HG03066 (cell line): Measurements from ENCODE around the gene RETSAT.
"Not testable (repeated sequence)": the region's sequence is repeated elsewhere in the genome, so short reads cannot be mapped to it uniquely, and the experiment has no call there.

Source experiments
- ATAC-seq: cut with Tn5 transposase; IDR thresholded peaks from one replicate; pipeline ENCODE4 v1.9.1; 2021; ENCODE audit warnings: low read depth; ENCODE audit not compliant: unreplicated experiment

RETSAT gene

DNA sequence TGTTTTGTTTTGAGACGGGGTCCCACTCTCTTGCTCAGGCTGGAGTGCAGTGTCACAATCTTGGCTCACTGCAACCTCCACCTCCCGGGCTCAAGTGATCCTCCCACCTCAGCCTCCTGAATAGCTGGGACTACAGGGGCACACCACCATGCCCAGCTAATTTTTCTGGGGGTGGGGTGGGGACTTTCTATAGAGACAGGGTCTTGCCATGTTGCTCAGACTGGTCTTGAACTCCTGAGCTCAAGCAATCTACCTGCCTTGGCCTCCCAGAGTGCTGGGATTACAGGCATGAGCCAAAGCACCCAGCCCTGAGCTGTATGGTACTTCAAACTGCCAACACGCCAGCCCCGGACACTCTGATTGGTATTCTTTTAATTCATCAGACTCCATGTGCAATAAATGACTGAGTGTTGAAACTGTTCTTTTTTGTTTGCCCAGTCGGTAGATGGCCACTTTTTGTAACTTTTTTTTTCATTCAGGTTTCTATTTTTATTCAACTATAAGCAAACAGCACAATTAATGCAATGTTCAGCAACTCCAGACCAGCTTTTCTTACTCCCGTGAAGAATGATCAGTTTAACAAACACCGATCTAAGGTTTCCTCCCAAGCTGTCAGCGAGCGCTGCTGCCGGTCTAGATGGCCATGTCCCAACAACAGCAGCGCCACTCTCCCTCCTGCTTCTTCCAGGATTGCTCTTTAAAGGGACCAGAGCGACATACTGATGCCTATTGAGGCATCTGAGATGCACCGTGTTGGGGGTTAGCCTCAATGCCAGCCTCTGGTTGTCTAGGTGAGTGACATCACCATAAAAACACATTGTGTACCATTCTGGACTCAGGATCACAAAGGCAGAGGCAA lies 14.1 kb downstream of the RETSAT start:
- no peak for ATAC-seq

GRCh38 chr2:85334928-85335327 lies 19.4 kb downstream of the RETSAT start:
- ATAC-seq = no peak

DNA sequence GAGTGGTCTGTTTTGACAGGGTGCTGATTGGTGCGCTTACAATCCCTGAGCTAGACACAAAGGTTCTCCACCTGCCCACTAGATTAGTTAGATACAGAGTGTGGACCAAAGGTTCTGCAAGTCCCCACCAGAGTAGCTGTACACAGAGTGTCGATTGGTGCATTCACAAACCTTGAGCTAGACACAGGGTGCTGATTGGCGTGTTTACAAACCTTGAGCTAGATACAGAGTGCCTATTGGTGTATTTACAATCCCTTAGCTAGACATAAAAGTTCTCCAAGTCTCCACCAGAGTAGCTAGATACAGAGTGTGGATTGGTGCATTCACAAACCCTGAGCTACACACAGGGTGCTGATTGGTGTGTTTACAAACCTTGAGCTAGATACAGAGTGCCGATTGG lies 20.5 kb downstream of the RETSAT start:
- ATAC-seq = not testable (repeated sequence)

GRCh38 chr2:85330839-85331636 lies 23.3 kb downstream of the RETSAT start:
- no peak for ATAC-seq

GRCh38 chr2:85329701-85330100 lies 24.6 kb downstream of the RETSAT start:
- not testable (repeated sequence) for ATAC-seq

DNA sequence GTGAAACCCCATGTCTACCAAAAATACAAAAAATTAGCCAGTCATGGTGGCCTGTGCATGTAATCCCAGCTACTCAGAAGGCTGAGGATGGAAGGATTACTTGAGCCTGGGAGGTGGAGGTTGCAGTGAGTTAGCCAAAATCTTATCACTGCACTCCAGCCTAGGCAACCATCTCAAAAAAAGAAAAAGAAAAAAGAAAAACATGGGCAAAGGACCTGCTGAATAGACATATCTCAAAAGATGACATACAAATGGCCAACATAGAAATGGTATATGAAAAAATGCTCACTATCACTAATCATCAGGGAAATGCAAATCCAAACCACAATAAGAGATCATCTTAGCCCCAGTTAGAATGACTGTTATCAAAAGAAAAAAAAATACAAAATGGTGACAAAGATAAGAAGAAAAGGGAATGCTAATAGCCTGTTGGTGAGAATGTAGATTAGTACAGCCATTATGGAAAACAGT lies 25.1 kb downstream of the RETSAT start:
- no peak for ATAC-seq

- peak; percentile 80 for ATAC-seq
Observed at GRCh38 chr2:85327822-85328617, 26.3 kb downstream of the RETSAT start, which contains the start of gene TGOLN2. Gene TGOLN2 (minus strand): TSS chr2:85327989. CDS start chr2:85327962, 27 bp downstream.

GRCh38 chr2:85327160-85327821 lies 27.0 kb downstream of the RETSAT start:
- peak; percentile 33 for ATAC-seq

- ATAC-seq = peak; percentile 30
Observed at GRCh38 chr2:85326406-85327159, 27.7 kb downstream of the RETSAT start.

DNA sequence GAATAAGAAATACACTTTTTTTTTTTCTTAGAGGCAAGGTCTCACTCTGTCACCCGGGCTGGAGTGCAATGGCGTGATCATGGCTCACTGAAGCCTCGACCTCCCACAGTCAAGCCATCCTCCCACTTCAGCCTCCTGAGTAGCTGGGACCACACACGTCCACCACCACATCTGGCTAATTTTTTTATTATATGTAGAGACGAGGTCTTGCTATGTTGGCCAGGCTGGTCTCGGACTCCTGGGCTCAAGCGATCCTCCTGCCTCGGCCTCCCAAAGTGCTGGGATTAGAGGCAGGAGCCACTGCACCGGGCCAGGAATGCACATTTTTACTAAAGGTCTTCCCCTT lies 28.9 kb downstream of the RETSAT start:
- no peak for ATAC-seq

GRCh38 chr2:85324639-85325465 lies 29.5 kb downstream of the RETSAT start:
- no peak for ATAC-seq

- not testable (repeated sequence) for ATAC-seq
Observed at GRCh38 chr2:85323988-85324367, 30.4 kb downstream of the RETSAT start.

GRCh38 chr2:85323351-85323987 lies 30.9 kb downstream of the RETSAT start:
- no peak for ATAC-seq

DNA sequence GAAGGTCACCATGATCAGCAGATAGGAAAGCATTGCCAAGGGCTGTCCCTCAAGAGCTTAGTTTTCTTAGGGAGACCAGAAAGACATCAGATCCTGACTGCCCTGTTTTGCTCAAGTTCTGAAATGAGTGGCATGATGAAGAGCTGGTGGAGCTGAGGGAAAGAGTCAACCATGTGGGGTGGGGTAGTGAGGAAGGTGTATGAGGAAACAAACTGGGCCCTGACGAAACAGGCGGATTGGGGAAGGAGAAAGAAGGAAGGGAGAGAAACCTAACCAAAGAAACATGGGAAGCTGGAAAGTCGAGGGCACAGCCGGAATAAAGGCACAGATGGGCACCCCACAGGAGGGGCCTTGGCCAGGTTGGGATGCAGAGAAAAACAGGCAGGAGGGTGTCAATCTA lies 34.5 kb downstream of the RETSAT start:
- no peak for ATAC-seq

GRCh38 chr2:85318222-85319074 lies 35.9 kb downstream of the RETSAT start:
- ATAC-seq = no peak

DNA sequence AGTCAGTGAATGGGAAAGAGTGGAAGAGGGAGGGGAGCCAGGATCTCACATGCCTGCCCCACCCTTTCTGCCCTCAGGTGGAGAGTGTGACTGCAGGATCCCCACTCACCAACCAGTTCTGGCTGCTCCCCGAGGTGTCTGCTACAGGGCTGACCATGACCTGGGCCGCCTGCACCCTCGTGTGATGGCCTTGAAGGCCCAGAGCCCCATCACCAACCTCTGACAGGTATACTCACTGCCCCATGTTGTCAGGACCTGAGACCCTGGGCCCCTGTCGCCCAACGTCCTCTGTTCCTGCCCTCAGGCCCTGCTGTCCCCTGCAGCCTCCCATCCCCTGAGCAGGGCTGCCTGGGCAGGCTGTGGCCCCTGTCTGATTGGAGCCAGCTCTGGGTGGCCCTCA lies 38.4 kb downstream of the RETSAT start:
- ATAC-seq = not testable (repeated sequence)

DNA sequence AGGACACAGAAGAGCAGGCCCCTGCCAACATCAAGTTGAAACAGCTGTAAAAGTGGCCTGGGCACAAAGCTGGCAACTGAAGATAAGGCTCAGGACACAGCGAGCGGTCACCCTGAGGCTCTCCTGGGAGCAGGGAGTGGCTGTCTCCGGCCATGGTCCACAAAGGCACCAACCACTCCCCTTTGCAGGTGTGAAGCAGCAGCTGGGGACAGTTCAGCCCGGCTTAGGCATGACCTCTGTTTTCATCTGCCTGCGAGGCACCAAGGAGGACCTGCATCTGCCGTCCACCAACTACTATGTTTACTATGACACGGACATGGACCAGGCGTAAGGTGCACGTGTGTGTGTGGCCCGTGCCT lies 39.5 kb downstream of the RETSAT start:
- no peak for ATAC-seq
